Activated naive CD4-positive, alpha-beta T cell treated with anti-CD3 and anti-CD28 coated beads for 36 hours (primary cell): ENCODE results near the gene CRY1. TPM values are rescaled to one million over a fixed set of nuclear protein-coding genes. Genes with fewer than 3 reads are reported as not detected.
A peak's percentile ranks its signal among the peaks of the same experiment; 100 is the strongest.

Experiments used
- CTCF ChIA-PET: fragments of 350-600 bp; sonication (Branson Sonifier 250); formaldehyde crosslinking; loops from one replicate; lab custom pipeline; 2021; ENCODE audit warnings: antibody characterized with exemption; lab: Charles Lee
- DNase-seq: peaks from one replicate; pipeline ENCODE4 v3.0.0-alpha.2; 2020
- H3K27ac Mint-ChIP-seq: one replicate; pipeline ENCODE4 v1.8.0; 2021; ENCODE audit warnings: mild to moderate bottlenecking, mixed read lengths
- H3K27me3 Mint-ChIP-seq: one replicate; pipeline ENCODE4 v1.8.0; 2021; ENCODE audit warnings: low read depth, mixed read lengths
- H3K36me3 Mint-ChIP-seq: one replicate; pipeline ENCODE4 v1.8.0; 2021; ENCODE audit warnings: low read depth, mixed read lengths
- H3K4me1 Mint-ChIP-seq: one replicate; pipeline ENCODE4 v1.8.0; 2021; ENCODE audit warnings: low read depth, mixed read lengths
- H3K4me3 Mint-ChIP-seq: one replicate; pipeline ENCODE4 v1.8.0; 2021; ENCODE audit warnings: mild to moderate bottlenecking, moderate library complexity, mixed read lengths
- H3K9me3 Mint-ChIP-seq: one replicate; pipeline ENCODE4 v1.8.0; 2021; ENCODE audit warnings: mixed read lengths
- intact Hi-C: fragments of 100-400 bp; cut with micrococcal nuclease; formaldehyde crosslinking; loops from one replicate; pipeline ENCODE4 v1.15.1; 2023
- total RNA-seq, 2 experiments: library from RNA; stranded (reverse); gene quantifications; one replicate each; pipeline ENCODE4 v1.2.3, GENCODE V29; 2021

Gene CRY1
- total RNA-seq, 2 experiments from 2014 or later, result 15.2 to 17.5 TPM

DNA sequence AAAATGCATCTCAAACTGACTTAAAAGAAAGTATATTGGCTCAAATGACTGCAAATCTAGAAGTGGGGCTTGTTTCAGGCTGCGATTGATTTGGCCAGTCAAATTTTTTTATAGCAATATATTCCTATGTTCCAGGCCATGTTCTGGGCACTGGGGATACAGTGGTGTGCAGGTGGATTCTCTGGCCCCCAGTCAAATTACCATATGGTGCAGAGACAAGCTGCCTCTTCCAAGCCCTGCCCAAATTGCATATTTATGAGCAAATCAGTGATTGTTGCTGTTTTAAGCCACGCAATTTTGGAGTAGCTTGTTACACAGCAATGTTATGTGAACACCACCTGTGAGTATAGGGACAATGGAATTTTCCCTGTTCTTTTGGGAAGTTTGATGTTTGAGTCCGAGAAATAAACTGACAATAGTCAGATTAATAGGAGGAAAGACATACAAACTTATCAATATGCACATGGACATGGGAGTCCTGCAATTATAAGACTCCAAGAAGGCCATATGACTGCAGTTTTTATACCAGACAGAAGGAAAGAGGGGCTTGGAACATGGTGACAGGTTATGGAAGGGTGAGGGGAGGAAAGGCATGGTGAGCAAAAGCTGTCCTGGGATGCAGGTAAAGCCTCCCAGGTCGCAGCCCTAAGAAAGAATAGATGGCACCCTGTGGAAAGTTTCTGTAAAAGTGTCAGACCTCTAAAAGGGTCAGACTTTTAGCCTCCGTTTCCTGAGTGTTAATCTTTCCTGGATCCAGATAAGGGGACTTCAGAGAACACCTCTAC is 13.1 kb upstream of the CRY1 start:
- Mint-ChIP-seq H3K9me3 (no peaks in the 10 kb centered on the region), H3K36me3 (no peaks in the 10 kb centered on the region), H3K4me1 (no peaks in the 10 kb centered on the region), H3K27ac (no peak overlapping the region), H3K4me3 (no peak overlapping the region), H3K27me3 (peaks cover 3% of the 10 kb centered on the region)
- CTCF ChIA-PET, result interaction anchor here (2.8 to 4.0 kb wide), 2 partner anchors 17 to 25 kb away, joined by 22 to 23 read pairs; no protein-coding TSS in a partner anchor
- no peak for DNase-seq
- intact Hi-C loops, result no loop called here

DNA sequence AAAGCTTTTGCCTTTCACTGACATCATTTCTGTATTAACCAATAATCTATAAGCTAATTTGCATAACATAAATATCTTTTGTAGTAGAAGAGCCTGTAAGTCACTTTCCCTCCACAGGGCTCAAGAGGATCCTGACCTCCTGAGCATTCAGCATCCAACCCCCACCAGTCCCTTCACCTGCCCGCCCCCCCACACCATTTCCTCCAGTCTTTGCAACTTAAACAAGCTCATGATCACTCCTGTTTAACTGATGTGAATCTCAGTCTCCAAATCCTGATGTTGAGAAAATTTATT is 12.0 kb upstream of the CRY1 start:
- DNase-seq, result no peak
- Mint-ChIP-seq H3K27me3 (peaks cover 3% of the 10 kb centered on the region), H3K27ac (no peak overlapping the region), H3K9me3 (no peaks in the 10 kb centered on the region), H3K4me3 (no peak overlapping the region), H3K4me1 (no peaks in the 10 kb centered on the region), H3K36me3 (no peaks in the 10 kb centered on the region)
- intact Hi-C loops, result no loop called here
- CTCF ChIA-PET, result interaction anchor here (0.8 to 4.0 kb wide), 15 partner anchors 8 to 202 kb away, joined by 3 to 23 read pairs (median 5); partner anchors contain the start of genes CRY1 and MTERF2

DNA sequence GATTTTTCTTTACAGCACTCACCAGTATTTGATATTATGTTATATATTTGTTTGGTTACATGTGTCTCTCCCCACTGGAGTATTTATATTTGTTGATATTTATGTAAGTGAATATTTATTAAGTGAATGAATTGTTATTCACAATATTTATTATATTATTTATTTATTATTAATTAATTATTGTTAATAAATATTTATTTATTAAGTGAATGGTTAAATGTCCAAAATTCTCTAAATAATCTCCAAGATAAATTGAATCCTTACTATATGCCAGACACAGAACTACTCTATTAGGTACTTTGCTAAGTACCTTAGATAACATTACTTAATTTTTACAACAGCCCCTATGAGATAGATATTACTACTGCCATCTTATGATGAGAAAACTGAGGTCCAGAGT is 10.2 kb upstream of the CRY1 start:
- H3K4me1 Mint-ChIP-seq, result no peaks in the 10 kb centered on the region
- intact Hi-C loops, result loop anchor here (5.0 kb wide), 1 partner anchor 181 kb away; no protein-coding TSS in a partner anchor
- CTCF ChIA-PET, result interaction anchor here (0.6 to 4.0 kb wide), 3 partner anchors 10 to 143 kb away, joined by 3 to 23 read pairs (median 20); partner anchors contain the start of gene CRY1
- no peak overlapping the region for H3K27ac Mint-ChIP-seq
- H3K36me3 Mint-ChIP-seq, result no peaks in the 10 kb centered on the region
- H3K27me3 Mint-ChIP-seq, result peaks cover 3% of the 10 kb centered on the region
- H3K9me3 Mint-ChIP-seq, result no peaks in the 10 kb centered on the region
- no peak overlapping the region for H3K4me3 Mint-ChIP-seq
- DNase-seq, result no peak

DNA sequence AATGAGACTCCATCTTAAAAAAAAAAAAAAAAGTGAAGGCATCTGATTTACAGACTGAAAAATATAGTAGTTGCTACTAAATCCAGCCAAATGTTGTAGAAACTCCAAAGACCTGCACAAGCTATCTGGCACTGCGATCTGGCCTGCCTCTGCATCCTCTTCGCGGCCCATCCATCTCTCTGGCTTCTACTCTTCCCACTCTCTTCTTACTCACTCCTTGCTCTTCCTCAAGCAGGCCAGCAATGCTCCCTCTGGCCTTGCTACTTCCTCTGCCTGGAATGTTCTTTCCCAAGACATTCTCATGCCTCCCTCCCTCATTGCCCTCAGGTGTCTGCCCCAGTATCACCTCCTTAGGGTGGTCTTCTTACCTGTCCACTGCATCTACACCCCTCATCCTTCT is 9.7 kb upstream of the CRY1 start:
- Mint-ChIP-seq H3K4me1 (no peaks in the 10 kb centered on the region), H3K36me3 (no peaks in the 10 kb centered on the region), H3K9me3 (no peaks in the 10 kb centered on the region), H3K4me3 (no peak overlapping the region), H3K27me3 (peaks cover 2% of the 10 kb centered on the region), H3K27ac (no peak overlapping the region)
- CTCF ChIA-PET, result interaction anchor here (0.6 to 4.0 kb wide), 3 partner anchors 10 to 142 kb away, joined by 3 to 23 read pairs (median 20); partner anchors contain the start of gene CRY1
- intact Hi-C loops, result loop anchor here (5.0 kb wide), 1 partner anchor 181 kb away; no protein-coding TSS in a partner anchor
- DNase-seq, result no peak

DNA sequence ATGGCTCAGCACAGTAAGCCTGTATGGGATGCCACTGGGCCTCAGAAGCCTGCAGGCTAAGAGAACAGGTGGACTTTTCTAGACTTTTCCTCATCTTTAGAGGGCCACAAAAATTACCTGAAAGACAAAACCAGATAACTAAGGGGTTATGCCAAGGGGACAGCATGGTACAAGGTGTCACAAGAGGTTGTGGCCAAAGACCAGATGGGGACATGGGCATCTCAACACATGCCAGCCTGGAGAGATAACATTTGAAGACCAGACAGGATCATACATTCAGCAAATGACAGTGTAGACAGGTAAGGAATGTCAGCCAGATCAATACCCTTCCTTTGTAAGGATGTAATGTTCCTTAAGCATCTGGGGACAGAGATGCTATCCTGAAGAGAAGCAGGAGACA is 8.9 kb upstream of the CRY1 start:
- Mint-ChIP-seq H3K27me3 (peaks cover 3% of the 10 kb centered on the region), H3K4me1 (no peaks in the 10 kb centered on the region), H3K27ac (no peak overlapping the region), H3K36me3 (no peaks in the 10 kb centered on the region), H3K4me3 (no peak overlapping the region), H3K9me3 (no peaks in the 10 kb centered on the region)
- intact Hi-C loops, result loop anchor here (5.0 kb wide), 1 partner anchor 180 kb away; no protein-coding TSS in a partner anchor
- DNase-seq, result no peak
- CTCF ChIA-PET, result no interaction called here

DNA sequence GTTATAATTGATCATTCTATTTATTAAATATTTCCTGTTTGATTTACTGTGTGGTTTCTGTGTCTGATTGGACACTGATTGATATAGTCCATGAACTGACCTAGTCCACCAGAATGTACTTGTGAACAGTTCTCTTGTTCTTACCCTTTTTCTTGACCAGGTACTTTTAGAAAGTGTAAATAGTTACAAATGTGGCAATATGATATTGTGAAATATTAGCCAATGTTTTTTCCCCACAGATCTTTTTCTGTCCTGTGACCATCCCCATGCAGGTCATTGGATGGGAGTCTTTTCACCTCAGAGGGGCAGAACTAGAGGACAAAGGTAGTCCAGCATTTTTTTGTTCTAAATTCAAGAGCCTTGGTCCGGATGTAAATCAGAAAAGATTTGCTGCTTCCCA is 8.3 kb upstream of the CRY1 start:
- intact Hi-C loops, result loop anchor here (5.0 kb wide), 1 partner anchor 179 kb away; no protein-coding TSS in a partner anchor
- Mint-ChIP-seq H3K9me3 (no peaks in the 10 kb centered on the region), H3K4me3 (no peak overlapping the region), H3K36me3 (no peaks in the 10 kb centered on the region), H3K27me3 (peaks cover 3% of the 10 kb centered on the region), H3K27ac (no peak overlapping the region), H3K4me1 (no peaks in the 10 kb centered on the region)
- DNase-seq, result no peak
- CTCF ChIA-PET, result no interaction called here

DNA sequence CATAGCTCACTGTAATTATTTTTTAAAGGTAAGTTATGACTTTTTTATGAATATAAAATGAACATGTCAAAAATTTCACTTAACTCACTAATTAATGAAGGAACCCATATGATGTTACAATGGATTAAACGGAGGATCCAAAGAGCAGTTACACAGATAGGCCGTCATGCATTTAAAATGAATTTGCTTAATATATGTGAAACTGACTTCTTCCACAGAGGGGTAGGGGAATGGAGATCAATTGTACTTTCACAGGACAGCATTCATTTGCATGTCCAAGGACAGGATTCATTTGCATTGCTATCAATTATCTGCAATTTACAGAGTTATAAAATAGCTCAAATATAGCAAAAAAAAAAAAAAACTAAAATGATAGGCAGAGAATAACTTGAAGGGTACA is 6.6 kb upstream of the CRY1 start:
- H3K4me3 Mint-ChIP-seq, result no peak overlapping the region
- intact Hi-C loops, result loop anchor here (5.0 kb wide), 1 partner anchor 178 kb away; no protein-coding TSS in a partner anchor
- no peaks in the 10 kb centered on the region for H3K4me1 Mint-ChIP-seq

DNA sequence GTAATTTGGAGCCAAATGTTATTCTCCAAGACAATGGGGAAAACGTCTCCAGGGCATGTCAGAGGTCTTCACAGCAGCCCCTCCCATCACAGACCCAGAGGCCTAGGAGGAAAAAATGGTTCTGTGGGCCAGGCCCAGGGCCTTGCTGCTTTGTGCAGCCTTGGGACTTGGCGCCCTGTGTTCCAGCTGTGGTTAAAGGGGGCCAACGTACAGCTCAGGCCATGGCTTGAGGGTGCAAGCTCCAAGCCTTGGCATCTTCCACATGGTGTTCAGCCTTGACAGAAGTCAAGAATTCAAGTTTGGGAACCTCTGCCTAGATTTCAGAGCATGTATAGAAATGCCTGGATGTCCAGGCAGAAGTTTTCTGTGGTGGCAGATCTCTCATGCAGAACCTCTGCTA is 3.2 kb upstream of the CRY1 start:
- H3K4me1 Mint-ChIP-seq, result peaks cover 2% of the 10 kb centered on the region
- H3K4me3 Mint-ChIP-seq, result no peak overlapping the region
- DNase-seq, result no peak
- CTCF ChIA-PET, result interaction anchor here (1.2 kb wide), 1 partner anchor 9 kb away, joined by 4 read pairs; no protein-coding TSS in a partner anchor
- H3K9me3 Mint-ChIP-seq, result no peaks in the 10 kb centered on the region
- peaks cover 3% of the 10 kb centered on the region for H3K27me3 Mint-ChIP-seq
- H3K27ac Mint-ChIP-seq, result no peak overlapping the region
- no peaks in the 10 kb centered on the region for H3K36me3 Mint-ChIP-seq
- intact Hi-C loops, result no loop called here

More for the DNA sequence above, 6.6 kb upstream of the CRY1 start:
- DNase-seq, result no peak
- no peaks in the 10 kb centered on the region for H3K9me3 Mint-ChIP-seq
- H3K27me3 Mint-ChIP-seq, result peaks cover 3% of the 10 kb centered on the region
- CTCF ChIA-PET, result interaction anchor here (0.9 kb wide), 1 partner anchor 30 kb away, joined by 3 read pairs; no protein-coding TSS in a partner anchor
- no peak overlapping the region for H3K27ac Mint-ChIP-seq
- H3K36me3 Mint-ChIP-seq, result no peaks in the 10 kb centered on the region

DNA sequence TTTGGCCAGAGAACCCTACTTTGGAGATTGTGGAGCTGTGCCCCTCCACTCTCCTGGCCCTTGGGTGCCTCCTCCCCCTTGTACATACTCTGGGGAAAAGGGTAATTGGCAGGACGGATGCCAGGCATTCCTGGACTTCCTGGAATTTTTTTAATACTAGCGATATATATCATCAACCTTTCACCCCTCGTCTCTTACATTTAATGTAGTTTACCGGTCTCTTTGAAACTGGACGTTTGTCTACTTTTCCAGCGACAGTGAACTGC is 767 bp upstream of the CRY1 start:
- intact Hi-C loops, result no loop called here
- Mint-ChIP-seq H3K27me3 (peaks cover 3% of the 10 kb centered on the region), H3K36me3 (no peaks in the 10 kb centered on the region), H3K4me3 (no peak overlapping the region), H3K4me1 (peaks cover 2% of the 10 kb centered on the region), H3K9me3 (no peaks in the 10 kb centered on the region), H3K27ac (no peak overlapping the region)
- CTCF ChIA-PET, result interaction anchor here (3.6 kb wide), 1 partner anchor 10 kb away, joined by 20 read pairs; no protein-coding TSS in a partner anchor
- DNase-seq, result no peak

DNA sequence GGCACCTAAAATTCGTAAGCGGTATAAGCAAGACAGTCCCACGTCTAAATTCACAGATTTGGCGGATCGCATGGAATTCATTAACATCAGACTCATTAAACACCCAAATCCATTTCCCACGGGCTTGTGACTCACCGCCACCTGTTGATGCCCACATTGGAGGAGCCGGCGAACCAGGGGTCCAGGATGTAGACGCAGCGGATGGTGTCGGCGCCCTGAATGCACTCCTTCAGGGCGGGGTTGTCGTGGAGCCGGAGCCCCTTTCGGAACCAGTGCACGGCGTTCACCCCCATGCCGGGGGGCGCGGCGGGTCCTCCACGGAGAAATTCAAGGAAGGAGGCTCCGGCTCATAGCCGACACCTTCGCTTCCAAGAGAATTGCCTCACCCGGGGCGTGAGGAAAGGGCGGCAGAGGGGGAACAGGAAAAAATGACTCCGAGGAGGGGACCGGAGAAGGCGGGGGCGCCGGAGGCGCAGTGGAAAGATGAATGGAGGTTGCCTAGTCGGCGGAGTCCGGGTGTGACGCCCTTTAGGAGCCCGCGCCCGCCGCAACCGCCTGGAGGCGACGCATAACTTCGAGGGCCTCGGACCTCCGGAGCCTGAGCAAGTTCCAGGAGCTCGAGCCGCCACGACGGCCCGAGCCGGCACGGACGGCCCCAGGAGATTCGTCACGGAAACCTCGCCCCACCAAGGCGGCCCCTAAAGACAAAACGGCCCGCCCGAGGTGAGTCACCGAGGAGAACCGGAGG is 506 bp downstream of the CRY1 start:
- Mint-ChIP-seq H3K9me3 (no peaks in the 10 kb centered on the region), H3K27me3 (peaks cover under 1% of the 10 kb centered on the region), H3K27ac (no peak overlapping the region), H3K4me1 (peaks cover 8% of the 10 kb centered on the region), H3K36me3 (no peaks in the 10 kb centered on the region), H3K4me3 (no peak overlapping the region)
- intact Hi-C loops, result loop anchor here (1.0 to 2.0 kb wide), 16 partner anchors 11 to 1986 kb away; partner anchors contain the start of genes CKAP4, POLR3B, PRDM4 and PWP1
- CTCF ChIA-PET, result interaction anchor here (1.1 to 3.6 kb wide), 3 partner anchors 12 to 201 kb away, joined by 3 to 20 read pairs (median 5); no protein-coding TSS in a partner anchor
- DNase-seq, result peak; percentile 74

DNA sequence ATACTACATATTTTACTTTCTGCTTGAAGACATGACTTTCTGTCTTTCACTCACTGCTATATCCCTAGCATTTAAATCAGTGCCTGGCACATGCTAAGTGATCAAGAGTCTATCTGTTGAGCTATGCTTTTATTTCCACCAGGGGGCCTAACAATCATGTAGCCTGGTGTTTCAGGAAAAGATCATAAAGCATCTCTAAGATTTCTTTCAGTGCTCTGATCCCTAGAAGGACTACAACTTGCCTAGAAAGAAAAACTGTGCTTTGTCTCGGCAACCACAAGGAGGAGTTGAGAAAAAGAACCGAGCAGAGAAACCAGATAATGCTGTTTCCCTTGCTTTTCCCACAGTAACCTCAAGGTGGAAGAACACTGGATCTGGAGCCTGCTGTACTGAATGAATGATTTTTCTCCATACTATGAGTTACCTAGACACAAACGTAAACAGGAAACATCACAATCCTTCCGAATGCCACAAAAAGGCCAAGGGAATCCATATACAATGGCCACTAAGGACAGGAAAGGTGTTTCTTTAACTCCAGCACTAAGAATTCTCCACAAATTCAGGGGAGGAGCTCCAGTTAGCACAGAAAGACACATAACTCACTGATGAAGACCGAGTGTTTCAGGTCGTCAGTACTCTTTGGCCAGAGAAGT is 1.2 kb downstream of the CRY1 start:
- CTCF ChIA-PET, result interaction anchor here (0.7 to 3.6 kb wide), 4 partner anchors 12 to 201 kb away, joined by 3 to 20 read pairs (median 4); no protein-coding TSS in a partner anchor
- Mint-ChIP-seq H3K27ac (no peak overlapping the region), H3K36me3 (peaks cover 3% of the 10 kb centered on the region), H3K4me1 (peaks cover 9% of the 10 kb centered on the region), H3K4me3 (no peak overlapping the region), H3K9me3 (no peaks in the 10 kb centered on the region), H3K27me3 (no peaks in the 10 kb centered on the region)
- DNase-seq, result peak; percentile 34
- intact Hi-C loops, result loop anchor here (1.0 to 2.0 kb wide), 9 partner anchors 12 to 1985 kb away; partner anchors contain the start of genes CKAP4, PRDM4, TCP11L2 and WASHC4
